A549 (cell line): Measurements from ENCODE around the gene CCDC146.
"Not testable (repeated sequence)": the region's sequence is repeated elsewhere in the genome, so short reads cannot be mapped to it uniquely, and the experiment has no call there.

ENCODE experiments used
- BHLHE40 ChIP-seq: IDR thresholded peaks from 2 replicates; pipeline ENCODE4 v1.6.1; 2012; ENCODE audit warnings: low read depth, low read length, inconsistent platforms
- CEBPB ChIP-seq, 2 experiments: fragments of >200 bp in 1 of 2; sonication (Bioruptor Twin) in 1 of 2; formaldehyde crosslinking in 1 of 2; IDR thresholded peaks; 2 replicates each; pipeline ENCODE4 v1.6.1; 2012 to 2016
- CTCF ChIP-seq: fragments of >200 bp; sonication (Bioruptor Twin); formaldehyde crosslinking; IDR thresholded peaks from 3 replicates; pipeline ENCODE4 v1.5.1; 2016
- HMGXB4 ChIP-seq: fragments of 250-450 bp; sonication (Bioruptor Pico); IDR thresholded peaks from 2 replicates; pipeline ENCODE4 v1.5.0; 2021; ENCODE audit warnings: mild to moderate bottlenecking, moderate library complexity, borderline replicate concordance
- USF2 ChIP-seq: fragments of 450-650 bp; IDR thresholded peaks from 2 replicates; pipeline ENCODE4 v1.6.1; 2014; ENCODE audit warnings: antibody characterized with exemption
- ZSCAN20 ChIP-seq: fragments of 250-450 bp; sonication (Bioruptor Pico); IDR thresholded peaks from 2 replicates; pipeline ENCODE4 v1.8.0; 2022; ENCODE audit warnings: mild to moderate bottlenecking, moderate library complexity

- TF ChIP-seq BHLHE40; CTCF; HMGXB4 (CRISPR knock-in tag); USF2; CEBPB (IDR thresholded peaks at IDR 0.05); ZSCAN20: not testable (repeated sequence)
Observed at GRCh38 chr7:77140291-77140690, 17.9 kb downstream of the CCDC146 start.
